H1 (cell line): Measurements from ENCODE around the gene DYSF. TPM values are rescaled to one million over a fixed set of nuclear protein-coding genes. Genes with fewer than 3 reads are reported as not detected.
A peak's percentile ranks its signal among the peaks of the same experiment; 100 is the strongest.

Experiments used
- CTCF ChIA-PET: fragments of 300-600 bp; sonication (Branson Sonifier 250); formaldehyde crosslinking; loops from one replicate; lab custom pipeline; 2021; ENCODE audit not compliant: partially characterized antibody; lab: Charles Lee
- POLR2A ChIA-PET: fragments of 300-600 bp; sonication (Branson Sonifier 250); formaldehyde crosslinking; loops from one replicate; lab custom pipeline; 2021; ENCODE audit warnings: inconsistent platforms; ENCODE audit not compliant: partially characterized antibody; lab: Charles Lee
- DNase-seq, 2 experiments: peaks; one replicate each; pipeline versions ENCODE4 v3.0.0 to v3.0.0-alpha.2; 2010 to 2022; ENCODE audit warnings: low spot score in 2 of 2, low read depth in 1 of 2, mixed read lengths in 1 of 2
- FAIRE-seq: peaks from 2 replicates; lab custom pipeline; 2011; peaks lifted over from hg19 to GRCh38; lab: Jason Lieb, UNC
- H2AFZ ChIP-seq: 2 replicates; pipeline ENCODE4 v1.8.1; 2012; ENCODE audit warnings: low read length, inconsistent platforms
- H2AK5ac ChIP-seq: 2 replicates; pipeline ENCODE4 v1.6.1; 2013; ENCODE audit warnings: low read depth, low read length
- H2BK120ac ChIP-seq: replicated peaks from 2 replicates; pipeline ENCODE3; 2013; ENCODE audit warnings: low read depth, low read length, inconsistent platforms
- H2BK12ac ChIP-seq: 2 replicates; pipeline ENCODE4 v1.6.1; 2013; ENCODE audit warnings: low read depth, low read length
- H2BK15ac ChIP-seq: 2 replicates; pipeline ENCODE4 v1.6.1; 2013; ENCODE audit warnings: low read length
- H2BK20ac ChIP-seq: 2 replicates; pipeline ENCODE4 v1.6.1; 2013; ENCODE audit warnings: low read length
- H2BK5ac ChIP-seq: 2 replicates; pipeline ENCODE4 v1.6.1; 2013; ENCODE audit warnings: low read depth, low read length
- H3K14ac ChIP-seq: 2 replicates; pipeline ENCODE4 v1.6.1; 2013; ENCODE audit warnings: inconsistent platforms; ENCODE audit not compliant: insufficient read length
- H3K18ac ChIP-seq: 2 replicates; pipeline ENCODE4 v1.6.1; 2013; ENCODE audit warnings: low read length; ENCODE audit errors: extremely low read depth
- H3K23ac ChIP-seq: 2 replicates; pipeline ENCODE4 v1.6.1; 2013; ENCODE audit warnings: inconsistent platforms; ENCODE audit not compliant: insufficient read length
- H3K23me2 ChIP-seq: 2 replicates; pipeline ENCODE4 v1.6.1; 2013; ENCODE audit warnings: low read depth, low read length
- H3K27ac ChIP-seq: 2 replicates; pipeline ENCODE4 v1.6.1; 2011; ENCODE audit warnings: low read depth, low read length, inconsistent platforms
- H3K27me3 ChIP-seq, 4 experiments: replicated peaks in 1 of 4; 1 replicate in 1 of 4; 2 replicates in 3 of 4; pipeline versions ENCODE4 v1.6.1 to v1.8.1; 2011 to 2013; ENCODE audit warnings: low read length in 3 of 4, mild to moderate bottlenecking in 3 of 4, inconsistent platforms in 2 of 4, mixed read lengths in 2 of 4, moderate library complexity in 1 of 4; ENCODE audit not compliant: control insufficient read depth in 3 of 4, insufficient read depth in 3 of 4; ENCODE audit errors: extremely low read depth in 1 of 4
- H3K36me3 ChIP-seq, 4 experiments: 2 replicates each; pipeline versions ENCODE4 v1.6.1 to v1.8.1; 2011 to 2013; ENCODE audit warnings: mild to moderate bottlenecking in 4 of 4, low read length in 3 of 4, moderate library complexity in 2 of 4, control low read depth in 1 of 4, inconsistent platforms in 1 of 4; ENCODE audit not compliant: insufficient read depth in 4 of 4, control insufficient read depth in 2 of 4
- H3K4ac ChIP-seq: replicated peaks from 2 replicates; pipeline ENCODE3; 2013; ENCODE audit warnings: low read length, low read depth, mixed read lengths, inconsistent platforms; ENCODE audit not compliant: insufficient read length
- H3K4me1 ChIP-seq, 4 experiments: replicated peaks in 1 of 4; 1 replicate in 1 of 4; 2 replicates in 3 of 4; pipeline versions ENCODE4 v1.6.1 to v1.8.1; 2011 to 2013; ENCODE audit warnings: low read length in 3 of 4, inconsistent platforms in 2 of 4, mixed read lengths in 1 of 4; ENCODE audit not compliant: insufficient read depth in 4 of 4, control insufficient read depth in 3 of 4
- H3K4me2 ChIP-seq, 2 experiments: 2 replicates each; pipeline versions ENCODE4 v1.6.1 to v1.8.1; 2011 to 2013; ENCODE audit warnings: low read depth in 2 of 2, low read length in 2 of 2, control low read depth in 1 of 2, inconsistent platforms in 1 of 2, mild to moderate bottlenecking in 1 of 2; ENCODE audit not compliant: insufficient read depth in 1 of 2
- H3K4me3 ChIP-seq, 4 experiments: fragments of 200-600, 300-600 bp in 1 of 4; sonication (generic), shearing (Covaris generic), sonication (Bioruptor Twin) in 1 of 4; 2 replicates each; pipeline versions ENCODE4 v1.5.1 to v1.8.1; 2011 to 2016; ENCODE audit warnings: low read length in 4 of 4, low read depth in 3 of 4, control low read depth in 2 of 4, inconsistent platforms in 2 of 4, mild to moderate bottlenecking in 2 of 4, mixed read lengths in 1 of 4, moderate library complexity in 1 of 4; ENCODE audit not compliant: insufficient read depth in 2 of 4; ENCODE audit errors: extremely low read depth in 1 of 4
- H3K56ac ChIP-seq: replicated peaks from 2 replicates; pipeline ENCODE3; 2013; ENCODE audit warnings: low read depth, mild to moderate bottlenecking, mixed read lengths, low read length, inconsistent platforms; ENCODE audit not compliant: insufficient read length
- H3K79me1 ChIP-seq: 2 replicates; pipeline ENCODE4 v1.6.1; 2013; ENCODE audit warnings: low read depth, low read length, control low read depth
- H3K79me2 ChIP-seq, 2 experiments: 2 replicates each; pipeline versions ENCODE4 v1.6.1 to v1.8.1; 2012 to 2013; ENCODE audit warnings: low read length in 2 of 2, mild to moderate bottlenecking in 2 of 2, inconsistent platforms in 1 of 2; ENCODE audit not compliant: insufficient read depth in 2 of 2, control insufficient read depth in 1 of 2
- H3K9ac ChIP-seq, 4 experiments: replicated peaks in 1 of 4; 1 replicate in 1 of 4; 2 replicates in 3 of 4; pipeline versions ENCODE4 v1.6.1 to v1.8.1; 2011 to 2013; ENCODE audit warnings: low read depth in 3 of 4, low read length in 3 of 4, control low read depth in 2 of 4, mild to moderate bottlenecking in 2 of 4, moderate library complexity in 2 of 4, inconsistent platforms in 1 of 4; ENCODE audit errors: extremely low read depth in 1 of 4
- H3K9me3 ChIP-seq, 2 experiments: 2 replicates each; pipeline versions ENCODE4 v1.6.1 to v1.8.1; 2012 to 2013; ENCODE audit warnings: mild to moderate bottlenecking in 2 of 2, moderate library complexity in 2 of 2, control low read depth in 1 of 2, inconsistent platforms in 1 of 2, low read depth in 1 of 2, low read length in 1 of 2, mixed read lengths in 1 of 2; ENCODE audit not compliant: insufficient read depth in 2 of 2
- H4K20me1 ChIP-seq, 2 experiments: replicated peaks in 1 of 2; 2 replicates each; pipeline versions ENCODE3 to v1.8.1; 2011 to 2013; ENCODE audit warnings: inconsistent platforms in 2 of 2, low read length in 2 of 2, mild to moderate bottlenecking in 1 of 2; ENCODE audit not compliant: insufficient read depth in 2 of 2, control insufficient read depth in 1 of 2
- H4K5ac ChIP-seq: 2 replicates; pipeline ENCODE4 v1.6.1; 2013; ENCODE audit warnings: low read length, low read depth, mixed read lengths, inconsistent platforms; ENCODE audit not compliant: insufficient read length
- H4K8ac ChIP-seq: 2 replicates; pipeline ENCODE4 v1.8.0; 2013; ENCODE audit warnings: mild to moderate bottlenecking, moderate library complexity, low read length, inconsistent platforms; ENCODE audit not compliant: insufficient read depth; ENCODE audit errors: extremely low read depth
- H4K91ac ChIP-seq: replicated peaks from 2 replicates; pipeline ENCODE3; 2013; ENCODE audit warnings: low read length, mixed read lengths, inconsistent platforms; ENCODE audit not compliant: insufficient read length
- EZH2 ChIP-seq: fragments of 200-600 bp; sonication (generic); IDR thresholded peaks from 2 replicates; pipeline ENCODE4 v1.7.1; 2012; ENCODE audit warnings: low read depth, mild to moderate bottlenecking, moderate library complexity, low read length, inconsistent platforms; ENCODE audit not compliant: severe bottlenecking
- HDAC2 ChIP-seq, 2 experiments: fragments of 300-600 bp in 1 of 2; sonication (generic) in 1 of 2; IDR thresholded peaks; 2 replicates each; pipeline ENCODE4 v1.6.1; 2011 to 2012; ENCODE audit warnings: low read depth in 2 of 2, low read length in 2 of 2, mild to moderate bottlenecking in 2 of 2, moderate library complexity in 2 of 2, borderline replicate concordance in 1 of 2, inconsistent platforms in 1 of 2
- NANOG ChIP-seq: IDR thresholded peaks from 2 replicates; pipeline ENCODE4 v1.6.1; 2011; ENCODE audit warnings: low read length, low read depth, mild to moderate bottlenecking, inconsistent platforms; ENCODE audit not compliant: insufficient read depth, poor library complexity, severe bottlenecking
- RAD21 ChIP-seq, 2 experiments: IDR thresholded peaks in 1 of 2; conservative IDR thresholded peaks in 1 of 2; 2 replicates each; pipeline ENCODE4 v1.6.1; 2011; ENCODE audit warnings: low read depth in 2 of 2, low read length in 2 of 2, improper control_type of control experiment in 1 of 2, inconsistent platforms in 1 of 2, mild to moderate bottlenecking in 1 of 2, moderate library complexity in 1 of 2
- ZNF274 ChIP-seq: IDR thresholded peaks from 2 replicates; pipeline ENCODE4 v1.7.0; 2012; ENCODE audit warnings: low read length, borderline replicate concordance; ENCODE audit errors: extremely low read depth
- WGBS, 2 experiments: shearing (Covaris generic) in 1 of 2; methylation state at CpG; one replicate each; pipeline versions ENCODE4 v1.1.6 to v1.1.7; 2013 to 2015; ENCODE audit warnings: low lambda C conversion rate in 2 of 2, mixed read lengths in 2 of 2, inconsistent platforms in 1 of 2, low coverage in 1 of 2, missing lambda C conversion rate in 1 of 2; ENCODE audit not compliant: insufficient replicate concordance in 2 of 2, insufficient coverage in 1 of 2, insufficient read length in 1 of 2; ENCODE audit errors: extremely low coverage in 1 of 2, missing lambda C conversion rate in 1 of 2; 5-methylcytosine and 5-hydroxymethylcytosine counted together
- polyA plus RNA-seq, 7 experiments: library from polyadenylated mRNA; depleted of rRNA in 3 of 7; stranded (reverse) in 5 of 7; unstranded in 2 of 7; fragments of >200 nt in 5 of 7; fragments of 200-250 nt in 2 of 7; gene quantifications; 1 replicate in 5 of 7; 2 replicates in 1 of 7; 4 replicates in 1 of 7; pipeline versions ENCODE4 v1.2.1 to v1.2.3, GENCODE V29; 2011 to 2013; ENCODE audit warnings: missing spikeins in 2 of 7, mixed read lengths in 2 of 7
- total RNA-seq: library from RNA; stranded (reverse); fragmentation: NEBNext Ultra II Directional; extraction: Animal tissue kit (Norgen Biotek cat#: 25700); gene quantifications from 2 replicates; pipeline ENCODE4 v1.2.1, GENCODE V29; 2021
- TF ChIP-seq, protein P1 (sequence below), 3 experiments: IDR thresholded peaks; 1 replicate in 2 of 3; 2 replicates in 1 of 3; pipeline versions ENCODE4 v1.5.1 to v1.6.1; 2011; ENCODE audit warnings: low read length in 3 of 3, mild to moderate bottlenecking in 3 of 3, inconsistent platforms in 2 of 3, low read depth in 1 of 3, moderate library complexity in 1 of 3; ENCODE audit not compliant: insufficient read depth in 1 of 3; ENCODE audit errors: control extremely low read depth in 1 of 3

DYSF gene
- total and polyA plus RNA-seq, 2 of the 8 experiments (the other 6 are each of a cell fraction or from before 2014, with no cell fraction given), result 5.8 to 7.1 TPM

DNA sequence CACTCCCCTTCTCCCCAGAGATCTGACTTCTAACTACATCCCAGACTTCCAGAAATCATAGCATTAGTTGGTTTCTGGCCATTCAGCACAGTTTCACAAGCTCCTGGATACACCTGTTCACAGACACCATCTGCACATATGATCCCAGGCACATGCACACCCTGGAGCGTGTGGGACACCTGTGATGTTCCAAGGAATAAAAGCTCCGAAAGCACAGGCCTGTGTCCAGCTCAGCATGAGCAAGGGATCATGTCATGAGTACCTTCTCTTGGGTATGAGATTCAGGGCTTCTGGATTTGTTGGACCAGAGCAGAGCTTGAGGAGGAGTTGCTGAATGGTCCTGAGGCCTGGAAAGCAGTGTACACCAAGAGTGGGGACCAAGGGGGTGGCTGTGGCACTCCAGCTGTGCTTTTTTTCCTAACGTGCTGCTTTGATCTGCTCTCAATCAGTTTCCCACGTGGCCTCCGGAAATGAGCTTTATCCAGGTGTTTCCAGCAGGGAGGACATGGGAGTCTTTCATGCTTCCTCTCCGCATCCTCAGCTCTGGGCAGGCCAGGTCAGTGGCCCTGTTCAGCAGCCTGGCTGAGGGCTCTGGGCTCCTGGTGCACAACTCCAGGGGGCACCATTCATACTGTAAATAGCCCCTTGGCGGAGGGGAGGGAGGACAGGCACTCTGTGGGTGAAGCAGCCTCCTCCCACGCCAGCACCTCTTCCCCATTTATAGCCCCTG lies 1.8 kb downstream of the DYSF start:
- H3K4me2 ChIP-seq, result peak overlapping the region; percentile 59 to 80
- CTCF ChIA-PET, result interaction anchor here (0.6 to 21.6 kb wide), 17 partner anchors 8 to 298 kb away, joined by 3 to 211 read pairs (median 3); no protein-coding TSS in a partner anchor
- TF ChIP-seq RAD21 (IDR thresholded peaks at IDR 0.05 in 1 of 2, conservative IDR thresholded peaks at IDR 0.05 in 1 of 2; ENCODE audit: low read depth in 2 of 2, low read length in 2 of 2) (peak in 1 of 2 experiments; percentile 9; a peak in 1 of 4 replicates), EZH2 (no peak), NANOG (no peak), ZNF274 (no peak), HDAC2 (IDR thresholded peaks at IDR 0.05; ENCODE audit: borderline replicate concordance in 1 of 2, low read depth in 2 of 2, low read length in 2 of 2) (no peak)
- TF ChIP-seq, protein P1, sequence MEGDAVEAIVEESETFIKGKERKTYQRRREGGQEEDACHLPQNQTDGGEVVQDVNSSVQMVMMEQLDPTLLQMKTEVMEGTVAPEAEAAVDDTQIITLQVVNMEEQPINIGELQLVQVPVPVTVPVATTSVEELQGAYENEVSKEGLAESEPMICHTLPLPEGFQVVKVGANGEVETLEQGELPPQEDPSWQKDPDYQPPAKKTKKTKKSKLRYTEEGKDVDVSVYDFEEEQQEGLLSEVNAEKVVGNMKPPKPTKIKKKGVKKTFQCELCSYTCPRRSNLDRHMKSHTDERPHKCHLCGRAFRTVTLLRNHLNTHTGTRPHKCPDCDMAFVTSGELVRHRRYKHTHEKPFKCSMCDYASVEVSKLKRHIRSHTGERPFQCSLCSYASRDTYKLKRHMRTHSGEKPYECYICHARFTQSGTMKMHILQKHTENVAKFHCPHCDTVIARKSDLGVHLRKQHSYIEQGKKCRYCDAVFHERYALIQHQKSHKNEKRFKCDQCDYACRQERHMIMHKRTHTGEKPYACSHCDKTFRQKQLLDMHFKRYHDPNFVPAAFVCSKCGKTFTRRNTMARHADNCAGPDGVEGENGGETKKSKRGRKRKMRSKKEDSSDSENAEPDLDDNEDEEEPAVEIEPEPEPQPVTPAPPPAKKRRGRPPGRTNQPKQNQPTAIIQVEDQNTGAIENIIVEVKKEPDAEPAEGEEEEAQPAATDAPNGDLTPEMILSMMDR (IDR thresholded peaks at IDR 0.05; ENCODE audit: control extremely low read depth in 1 of 3, insufficient read depth in 1 of 3, low read depth in 1 of 3, low read length in 3 of 3), result peak in 1 of 3 experiments; percentile 19; a peak in 1 of 4 replicates

More for the DNA sequence above, 1.8 kb downstream of the DYSF start:
- peaks cover 24 to 33% (median 27%) of the 10 kb centered on the region in 4 experiments for H3K4me1 ChIP-seq
- no peaks in the 10 kb centered on the region; the same call in 1 of the 2 replicates for H3K79me1 ChIP-seq
- 53% methylated on average over 8 of the region's 8 CpGs; no CpG with 5 or more reads in 1 of the 2 experiments for WGBS, 2 experiments
- peak overlapping the region; percentile 85 for H3K18ac ChIP-seq
- peak overlapping the region; percentile 22 for H3K4ac ChIP-seq
- H2AFZ ChIP-seq, result no peak overlapping the region
- peak overlapping the region; percentile 75 for H2BK120ac ChIP-seq
- H3K9ac ChIP-seq, result no peak overlapping the region; a peak in 1 of 7 replicates
- no peak for FAIRE-seq
- H2BK5ac ChIP-seq, result peak overlapping the region; percentile 41; the same call in 1 of the 2 replicates
- no peaks in the 10 kb centered on the region for H3K9me3 ChIP-seq
- H3K36me3 ChIP-seq, result no peaks in the 10 kb centered on the region
- H3K27me3 ChIP-seq, result peaks cover 0 to 37% (median 27%) of the 10 kb centered on the region in 4 experiments; a peak in 6 of 7 replicates
- peak overlapping the region in 2 of 4 experiments; percentile 7 to 23; a peak in 3 of 8 replicates for H3K4me3 ChIP-seq
- H2BK15ac ChIP-seq, result peak overlapping the region; percentile 16
- H2BK20ac ChIP-seq, result peak overlapping the region; percentile 8
- POLR2A ChIA-PET, result interaction anchor here (0.9 to 5.3 kb wide), 13 partner anchors 9 to 228 kb away, joined by 3 to 51 read pairs (median 4); partner anchors contain the start of genes PAIP2B and ZNF638
- peak overlapping the region; percentile 77 for H4K91ac ChIP-seq
- peaks cover 6% of the 10 kb centered on the region; the same call in 1 of the 2 replicates for H3K23me2 ChIP-seq
- peak overlapping the region; percentile 13; the same call in 1 of the 2 replicates for H2BK12ac ChIP-seq
- H3K79me2 ChIP-seq, result no peaks in the 10 kb centered on the region
- H4K20me1 ChIP-seq, result no peaks in the 10 kb centered on the region
- no peak overlapping the region for H3K14ac ChIP-seq
- no peak overlapping the region for H3K23ac ChIP-seq
- no peak overlapping the region for H4K5ac ChIP-seq
- DNase-seq, result peak in 1 of 2 experiments; percentile 58
- H4K8ac ChIP-seq, result peak overlapping the region; percentile 53; the same call in 1 of the 2 replicates
- no peak overlapping the region for H3K56ac ChIP-seq
- peak overlapping the region; percentile 11; the same call in 1 of the 2 replicates for H3K27ac ChIP-seq
- H2AK5ac ChIP-seq, result peak overlapping the region; percentile 83; the same call in 1 of the 2 replicates
